Measurements from ENCODE around the gene SSBP3.

GRCh38 chr1:54225986-54226559, 180.1 kb downstream of the SSBP3 start:
- TF ChIP-seq POLR2A (IDR thresholded peaks at IDR 0.05; ENCODE audit: borderline replicate concordance, extremely low read depth, insufficient read depth, insufficient read length) (no peak), EZH2 (IDR thresholded peaks at IDR 0.05) (no peak), ZNF274 (IDR thresholded peaks at IDR 0.05; ENCODE audit: low read depth, low read length) (no peak), POLR2AphosphoS5 (IDR thresholded peaks at IDR 0.05; ENCODE audit: low read depth, low read length) (no peak), CEBPB (IDR thresholded peaks at IDR 0.05; ENCODE audit: low read depth) (no peak), TCF7L2 (IDR thresholded peaks at IDR 0.05; ENCODE audit: borderline replicate concordance, extremely low read depth, insufficient read depth, insufficient read length) (no peak), JUND (IDR thresholded peaks at IDR 0.05) (no peak), CTCF (IDR thresholded peaks at IDR 0.05 in 2 of 3, conservative IDR thresholded peaks at IDR 0.05 in 1 of 3; ENCODE audit: borderline replicate concordance in 1 of 3, insufficient read depth in 1 of 3, low read depth in 2 of 3, low read length in 2 of 3) (no peak), SIN3A (IDR thresholded peaks at IDR 0.05; ENCODE audit: low read depth) (no peak), RAD21 (IDR thresholded peaks at IDR 0.05; ENCODE audit: low read depth) (no peak)
- TF ChIP-seq, protein P1, sequence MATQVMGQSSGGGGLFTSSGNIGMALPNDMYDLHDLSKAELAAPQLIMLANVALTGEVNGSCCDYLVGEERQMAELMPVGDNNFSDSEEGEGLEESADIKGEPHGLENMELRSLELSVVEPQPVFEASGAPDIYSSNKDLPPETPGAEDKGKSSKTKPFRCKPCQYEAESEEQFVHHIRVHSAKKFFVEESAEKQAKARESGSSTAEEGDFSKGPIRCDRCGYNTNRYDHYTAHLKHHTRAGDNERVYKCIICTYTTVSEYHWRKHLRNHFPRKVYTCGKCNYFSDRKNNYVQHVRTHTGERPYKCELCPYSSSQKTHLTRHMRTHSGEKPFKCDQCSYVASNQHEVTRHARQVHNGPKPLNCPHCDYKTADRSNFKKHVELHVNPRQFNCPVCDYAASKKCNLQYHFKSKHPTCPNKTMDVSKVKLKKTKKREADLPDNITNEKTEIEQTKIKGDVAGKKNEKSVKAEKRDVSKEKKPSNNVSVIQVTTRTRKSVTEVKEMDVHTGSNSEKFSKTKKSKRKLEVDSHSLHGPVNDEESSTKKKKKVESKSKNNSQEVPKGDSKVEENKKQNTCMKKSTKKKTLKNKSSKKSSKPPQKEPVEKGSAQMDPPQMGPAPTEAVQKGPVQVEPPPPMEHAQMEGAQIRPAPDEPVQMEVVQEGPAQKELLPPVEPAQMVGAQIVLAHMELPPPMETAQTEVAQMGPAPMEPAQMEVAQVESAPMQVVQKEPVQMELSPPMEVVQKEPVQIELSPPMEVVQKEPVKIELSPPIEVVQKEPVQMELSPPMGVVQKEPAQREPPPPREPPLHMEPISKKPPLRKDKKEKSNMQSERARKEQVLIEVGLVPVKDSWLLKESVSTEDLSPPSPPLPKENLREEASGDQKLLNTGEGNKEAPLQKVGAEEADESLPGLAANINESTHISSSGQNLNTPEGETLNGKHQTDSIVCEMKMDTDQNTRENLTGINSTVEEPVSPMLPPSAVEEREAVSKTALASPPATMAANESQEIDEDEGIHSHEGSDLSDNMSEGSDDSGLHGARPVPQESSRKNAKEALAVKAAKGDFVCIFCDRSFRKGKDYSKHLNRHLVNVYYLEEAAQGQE (IDR thresholded peaks at IDR 0.05; ENCODE audit: low read depth): no peak
- TF ChIP-seq, protein P2, sequence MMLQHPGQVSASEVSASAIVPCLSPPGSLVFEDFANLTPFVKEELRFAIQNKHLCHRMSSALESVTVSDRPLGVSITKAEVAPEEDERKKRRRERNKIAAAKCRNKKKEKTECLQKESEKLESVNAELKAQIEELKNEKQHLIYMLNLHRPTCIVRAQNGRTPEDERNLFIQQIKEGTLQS (IDR thresholded peaks at IDR 0.05): no peak
